K562 treated with DMSO at 1 percent for 24 hours (cell line): ENCODE results near the gene ADCY4. TPM values are rescaled to one million over a fixed set of nuclear protein-coding genes. Genes with fewer than 3 reads are reported as not detected.

Experiments
- total RNA-seq: library from RNA; unstranded; fragments of 300-600 nt; gene quantifications from 2 replicates; pipeline ENCODE4 v1.2.3, GENCODE V29; 2022; ENCODE audit warnings: low read depth; ENCODE audit not compliant: insufficient read depth

ADCY4 gene
- not detected in 2 replicates for total RNA-seq

GRCh38 chr14:24334431-24335291, at the start of gene ADCY4:
Gene ADCY4, minus strand, starts transcription at chr14:24335071. Its CDS starts 419 bp downstream, at chr14:24334652.

DNA sequence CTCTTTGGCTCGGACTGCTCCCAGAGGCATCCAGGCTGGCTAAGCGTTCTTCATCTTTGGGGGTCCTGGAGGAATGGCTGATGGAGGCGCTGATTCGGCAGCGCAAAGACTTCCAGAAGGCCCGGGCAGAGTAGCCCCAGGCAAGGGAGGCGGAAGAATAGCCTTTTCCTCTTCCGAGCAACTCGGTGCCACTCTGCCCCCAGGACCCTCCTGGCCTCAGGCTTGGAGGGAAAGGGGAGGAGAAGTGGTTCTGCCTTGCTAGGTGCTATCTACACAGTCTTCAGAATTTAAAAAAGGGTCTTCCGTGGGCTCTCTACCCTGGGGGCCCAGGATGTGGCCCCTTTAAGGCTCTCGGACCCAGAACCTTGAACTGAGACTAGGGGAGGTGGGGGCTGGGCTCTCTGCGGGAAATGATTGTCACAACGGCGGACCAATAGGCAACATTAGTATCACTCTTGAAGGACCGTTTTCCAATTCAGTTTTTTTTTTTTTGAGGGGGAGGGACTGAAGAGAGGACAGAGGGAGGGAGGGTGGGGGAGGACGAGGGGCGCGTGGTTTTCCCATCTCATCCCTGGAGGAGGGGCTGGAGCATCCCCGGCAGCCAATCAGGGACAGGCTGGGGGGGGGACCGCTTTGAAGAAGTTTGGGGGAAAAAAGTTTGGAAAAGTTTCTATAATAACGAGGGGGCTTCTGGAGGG, 32.8 kb upstream of the ADCY4 start, which contains the start of gene NFATC4:
Gene NFATC4 (plus strand): TSS at position 671 of the 698 bp plus-strand sequence. CDS start 157 bp downstream, outside the sequence.

DNA sequence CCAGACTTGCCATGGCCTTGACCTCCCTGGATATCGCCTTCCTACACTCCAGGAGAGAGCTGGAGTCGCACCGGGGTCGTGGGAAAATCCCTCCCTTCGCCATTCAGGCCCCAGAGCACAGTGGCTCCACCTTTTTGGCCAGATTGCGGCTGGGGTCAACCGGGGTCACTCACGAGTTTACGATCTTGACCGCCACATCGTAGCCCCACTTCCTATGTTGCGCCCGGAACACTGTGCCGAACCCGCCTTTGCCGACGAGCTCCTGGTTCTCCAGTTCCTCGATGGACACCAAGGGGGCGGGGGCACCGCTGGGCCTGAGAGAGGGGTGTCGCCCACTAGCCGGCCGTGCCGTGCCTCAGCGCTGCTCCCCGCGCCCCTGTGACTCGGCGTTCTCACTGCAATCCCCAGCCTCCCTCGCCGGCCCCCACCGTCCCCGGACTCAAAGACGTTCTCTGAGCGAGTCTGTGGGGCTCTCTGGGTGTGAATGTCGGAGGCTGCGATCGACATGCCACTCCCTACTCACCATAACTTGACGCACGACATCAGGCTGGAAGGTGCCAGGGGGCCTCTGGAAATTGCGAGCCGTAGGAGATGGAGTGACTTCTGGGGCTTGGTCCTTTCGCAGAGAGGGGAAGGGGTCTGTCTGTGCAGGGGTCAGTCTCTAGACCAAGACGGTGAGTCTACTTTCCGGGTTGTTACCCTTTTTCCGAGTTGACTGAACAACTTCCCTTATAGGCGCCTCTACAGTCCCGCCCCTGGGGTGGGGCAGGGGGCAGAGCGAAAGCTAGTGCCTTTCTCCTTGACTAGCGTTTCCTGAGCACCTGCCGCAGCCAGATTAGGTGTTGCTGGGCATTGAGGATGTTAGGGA, 4.6 kb upstream of the ADCY4 start, which contains the start of gene RIPK3:
Gene RIPK3 (minus strand): TSS at position 708 of the 868 bp plus-strand sequence. CDS start 165 bp downstream, at position 543.

GRCh38 chr14:24310646-24311604, 23.9 kb downstream of the ADCY4 start, which contains the start of gene LTB4R:
Gene LTB4R, plus strand, starts transcription at chr14:24311502. Its CDS starts 4,150 bp downstream, at chr14:24315652.

GRCh38 chr14:24309538-24310264, 25.2 kb downstream of the ADCY4 start, which contains the start of gene LTB4R2:
Gene LTB4R2, plus strand, starts transcription at chr14:24310140. Its CDS starts 525 bp downstream, at chr14:24310665.

GRCh38 chr14:24307575-24308341, 27.1 kb downstream of the ADCY4 start, which contains the start of gene CIDEB:
Gene CIDEB, minus strand, starts transcription at chr14:24307977. Its CDS starts 119 bp downstream, at chr14:24307858.

GRCh38 chr14:24299255-24300191, 35.3 kb downstream of the ADCY4 start, which contains the start of the genes DHRS1 and NOP9:
Gene DHRS1, minus strand, starts transcription at chr14:24299780. Its CDS starts 674 bp downstream, at chr14:24299106.
Gene NOP9, plus strand, starts transcription at chr14:24299850. Its CDS starts 105 bp downstream, at chr14:24299955.

DNA sequence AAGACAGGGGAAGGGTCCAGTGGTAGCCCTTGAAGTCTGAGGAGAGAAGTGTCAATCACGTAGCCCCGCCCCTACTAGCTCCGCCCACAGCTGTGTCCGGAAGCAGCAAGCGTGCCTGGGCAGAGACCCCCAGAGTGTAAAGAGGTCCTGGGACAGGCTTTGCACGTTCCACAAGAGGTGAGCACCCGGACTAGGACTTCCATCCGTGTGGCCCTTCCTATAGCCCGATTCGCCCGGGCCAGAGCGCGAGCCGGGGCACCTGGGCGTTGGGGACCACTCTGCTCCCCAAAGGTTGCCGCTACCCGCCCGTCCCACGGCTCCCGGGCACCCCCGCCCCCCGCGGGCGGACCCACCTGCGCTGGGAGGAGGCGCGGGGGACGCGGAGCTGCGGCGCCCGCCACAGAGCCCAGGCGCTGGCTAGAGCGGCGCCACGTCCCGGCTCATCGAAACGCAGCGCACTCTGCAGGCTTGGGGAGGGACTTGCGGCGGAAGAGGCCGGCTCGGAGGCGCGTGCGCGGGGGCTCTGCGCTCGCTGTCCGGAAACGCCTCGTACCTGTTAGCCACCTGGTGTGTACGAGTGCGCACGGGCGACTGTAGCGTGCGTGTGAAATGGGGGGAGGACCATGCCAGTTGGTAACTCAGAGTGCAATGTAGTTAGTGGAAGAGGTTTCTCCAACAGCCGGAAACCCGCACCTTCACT, 63.6 kb downstream of the ADCY4 start, which contains the start of gene RABGGTA:
Gene RABGGTA (minus strand): TSS at position 464 of the 700 bp plus-strand sequence. CDS start 482 bp downstream, outside the sequence.

Other genes with a start within 250 kb of the ADCY4 start
- gene PCK2, start 240.8 kb downstream of the ADCY4 start, total RNA-seq: 150 and 160 TPM in 2 replicates
- 52.3 and 59.5 TPM in 2 replicates for gene DCAF11, start 220.3 kb downstream of the ADCY4 start, total RNA-seq
- gene NRL, start 220.1 kb downstream of the ADCY4 start, total RNA-seq: 1.6 and 2.8 TPM in 2 replicates
- gene FITM1, start 204.4 kb downstream of the ADCY4 start, total RNA-seq: 0.50 TPM in 1 of 2 replicates, not detected in the other
- 169 and 181 TPM in 2 replicates for gene PSME1, start 198.9 kb downstream of the ADCY4 start, total RNA-seq
- gene EMC9, start 193.5 kb downstream of the ADCY4 start, total RNA-seq: 55.6 TPM in 2 replicates
- 119 and 129 TPM in 2 replicates for gene PSME2, start 188.5 kb downstream of the ADCY4 start, total RNA-seq
- 34.5 and 41.7 TPM in 2 replicates for gene RNF31, start 187.6 kb downstream of the ADCY4 start, total RNA-seq
- 11.9 and 14.2 TPM in 2 replicates for gene IRF9, start 173.8 kb downstream of the ADCY4 start, total RNA-seq
- gene REC8, start 163.0 kb downstream of the ADCY4 start, total RNA-seq: 1.7 and 2.6 TPM in 2 replicates
- 16.3 and 21.4 TPM in 2 replicates for gene IPO4, start 146.3 kb downstream of the ADCY4 start, total RNA-seq
- gene TM9SF1, start 139.6 kb downstream of the ADCY4 start, total RNA-seq: 22.1 and 25.4 TPM in 2 replicates
- gene TSSK4, start 129.4 kb downstream of the ADCY4 start, total RNA-seq: 0.96 TPM in 1 of 2 replicates, not detected in the other
- 63.2 and 63.8 TPM in 2 replicates for gene CHMP4A, start 121.6 kb downstream of the ADCY4 start, total RNA-seq
- 16.9 and 17.9 TPM in 2 replicates for gene MDP1, start 119.0 kb downstream of the ADCY4 start, total RNA-seq
- 144 and 171 TPM in 2 replicates for gene NEDD8, start 102.7 kb downstream of the ADCY4 start, total RNA-seq
- gene GMPR2, start 102.1 kb downstream of the ADCY4 start, total RNA-seq: 56.8 and 59.4 TPM in 2 replicates
- gene TINF2, start 92.4 kb downstream of the ADCY4 start, total RNA-seq: 21.0 and 28.8 TPM in 2 replicates
- gene TGM1, start 71.9 kb downstream of the ADCY4 start, total RNA-seq: 1.5 and 3.1 TPM in 2 replicates
- gene RABGGTA, start 63.5 kb downstream of the ADCY4 start, total RNA-seq: 24.9 and 28.0 TPM in 2 replicates
- 41.0 and 43.3 TPM in 2 replicates for gene DHRS1, start 35.3 kb downstream of the ADCY4 start, total RNA-seq
- 9.2 and 10.5 TPM in 2 replicates for gene NOP9, start 35.2 kb downstream of the ADCY4 start, total RNA-seq
- not detected in 2 replicates for gene CIDEB, start 27.1 kb downstream of the ADCY4 start, total RNA-seq
- 5.2 and 5.8 TPM in 2 replicates for gene LTB4R2, start 24.9 kb downstream of the ADCY4 start, total RNA-seq
- gene LTB4R, start 23.6 kb downstream of the ADCY4 start, total RNA-seq: 8.1 and 11.2 TPM in 2 replicates
- 0.35 and 0.89 TPM in 2 replicates for gene RIPK3, start 4.9 kb upstream of the ADCY4 start, total RNA-seq
- gene NFATC4, start 33.1 kb upstream of the ADCY4 start, total RNA-seq: 1.5 and 1.8 TPM in 2 replicates
- gene NYNRIN, start 63.9 kb upstream of the ADCY4 start, total RNA-seq: 1.4 and 1.6 TPM in 2 replicates
- 0.98 and 1.1 TPM in 2 replicates for gene CBLN3, start 94.6 kb upstream of the ADCY4 start, total RNA-seq
- 45.0 and 48.5 TPM in 2 replicates for gene KHNYN, start 94.9 kb upstream of the ADCY4 start, total RNA-seq
- gene SDR39U1, start 107.7 kb upstream of the ADCY4 start, total RNA-seq: 74.3 and 80.6 TPM in 2 replicates
- not detected in 2 replicates for gene CMA1, start 173.2 kb upstream of the ADCY4 start, total RNA-seq
- not detected in 2 replicates for gene CTSG, start 241.2 kb upstream of the ADCY4 start, total RNA-seq